Subcutaneous abdominal adipose tissue (tissue), 5 donors: Measurements from ENCODE around the gene TFDP1.

Experiments used
- H3K27ac ChIP-seq: one replicate; pipeline ENCODE4 v1.7.0; 2013; ENCODE audit warnings: low read depth, mild to moderate bottlenecking, inconsistent platforms, low read length, moderate library complexity
- H3K27me3 ChIP-seq, 5 donors: one replicate each; pipeline ENCODE4 v1.7.0; 2013; ENCODE audit warnings: low read length in 5 of 5, inconsistent platforms in 1 of 5; ENCODE audit not compliant: control insufficient read depth in 5 of 5, insufficient read depth in 4 of 5
- H3K36me3 ChIP-seq, 5 donors: one replicate each; pipeline ENCODE4 v1.7.0; 2013; ENCODE audit warnings: low read length in 5 of 5; ENCODE audit not compliant: control insufficient read depth in 5 of 5, insufficient read depth in 5 of 5
- H3K4me1 ChIP-seq, 5 donors: one replicate each; pipeline ENCODE4 v1.7.0; 2013; ENCODE audit warnings: low read length in 5 of 5, mild to moderate bottlenecking in 3 of 5, moderate library complexity in 1 of 5; ENCODE audit not compliant: control insufficient read depth in 5 of 5, insufficient read depth in 5 of 5
- H3K4me3 ChIP-seq, 5 donors: one replicate each; pipeline ENCODE4 v1.7.0; 2013; ENCODE audit warnings: low read length in 5 of 5, low read depth in 1 of 5
- H3K9ac ChIP-seq, 5 donors: one replicate each; pipeline ENCODE4 v1.7.0; 2013; ENCODE audit warnings: low read length in 5 of 5, mild to moderate bottlenecking in 4 of 5, moderate library complexity in 3 of 5
- H3K9me3 ChIP-seq, 5 donors: one replicate each; pipeline ENCODE4 v1.7.0; 2013; ENCODE audit warnings: low read length in 5 of 5; ENCODE audit not compliant: control insufficient read depth in 5 of 5
- donor health status: healthy.
- donor health status: healthy.
- donor health status: healthy.
- donor health status: healthy.
- donor health status: healthy.

The TFDP1 gene

GRCh38 chr13:113565526-113566226, 18.9 kb upstream of the TFDP1 start:
- Histone ChIP-seq H3K4me3 (no peak overlapping the region), H3K36me3 (no peaks in the 10 kb centered on the region), H3K9me3 (no peaks in the 10 kb centered on the region)

GRCh38 chr13:113566227-113566561, 18.4 kb upstream of the TFDP1 start:
- Histone ChIP-seq H3K27ac (no peak overlapping the region), H3K4me1 (peaks cover 0 to 4% (median 0%) of the 10 kb centered on the region in 5 donors), H3K27me3 (peaks cover 0 to 12% (median 9%) of the 10 kb centered on the region in 5 donors), H3K9ac (no peak overlapping the region), H3K9me3 (no peaks in the 10 kb centered on the region), H3K36me3 (no peaks in the 10 kb centered on the region), H3K4me3 (no peak overlapping the region)

More at GRCh38 chr13:113565526-113566226, 18.9 kb upstream of the TFDP1 start:
- Histone ChIP-seq H3K4me1 (peaks cover 0 to 4% (median 0%) of the 10 kb centered on the region in 5 donors), H3K27me3 (peaks cover 0 to 12% (median 9%) of the 10 kb centered on the region in 5 donors), H3K9ac (no peak overlapping the region), H3K27ac (no peak overlapping the region)

GRCh38 chr13:113567681-113568080, 16.9 kb upstream of the TFDP1 start:
- peaks cover 0 to 12% (median 9%) of the 10 kb centered on the region in 5 donors for H3K27me3 ChIP-seq
- no peak overlapping the region for H3K9ac ChIP-seq
- no peak overlapping the region for H3K4me3 ChIP-seq
- H3K9me3 ChIP-seq: no peaks in the 10 kb centered on the region
- no peaks in the 10 kb centered on the region for H3K4me1 ChIP-seq
- H3K27ac ChIP-seq: no peak overlapping the region
- H3K36me3 ChIP-seq: no peaks in the 10 kb centered on the region

GRCh38 chr13:113573065-113573464, 11.5 kb upstream of the TFDP1 start:
- no peaks in the 10 kb centered on the region for H3K36me3 ChIP-seq
- peaks cover 9 to 20% (median 11%) of the 10 kb centered on the region in 5 donors for H3K9me3 ChIP-seq
- no peaks in the 10 kb centered on the region for H3K27me3 ChIP-seq

GRCh38 chr13:113576597-113576996, 8.0 kb upstream of the TFDP1 start:
- Histone ChIP-seq H3K27me3 (no peaks in the 10 kb centered on the region), H3K36me3 (no peaks in the 10 kb centered on the region), H3K9ac (no peak overlapping the region), H3K4me1 (no peaks in the 10 kb centered on the region), H3K4me3 (no peak overlapping the region), H3K27ac (no peak overlapping the region), H3K9me3 (peaks cover 9 to 22% (median 12%) of the 10 kb centered on the region in 5 donors)

More at GRCh38 chr13:113573065-113573464, 11.5 kb upstream of the TFDP1 start:
- Histone ChIP-seq H3K9ac (no peak overlapping the region), H3K4me1 (no peaks in the 10 kb centered on the region), H3K4me3 (no peak overlapping the region), H3K27ac (no peak overlapping the region)

- no peaks in the 10 kb centered on the region for H3K4me1 ChIP-seq
- H3K4me3 ChIP-seq: no peak overlapping the region
- H3K27me3 ChIP-seq: no peaks in the 10 kb centered on the region
- H3K27ac ChIP-seq: no peak overlapping the region
- H3K9me3 ChIP-seq: peaks cover 9 to 22% (median 12%) of the 10 kb centered on the region in 5 donors
- no peak overlapping the region for H3K9ac ChIP-seq
- no peaks in the 10 kb centered on the region for H3K36me3 ChIP-seq
Observed at GRCh38 chr13:113577881-113578435, 6.6 kb upstream of the TFDP1 start.

GRCh38 chr13:113579686-113580085, 4.9 kb upstream of the TFDP1 start:
- no peak overlapping the region for H3K27ac ChIP-seq

GRCh38 chr13:113581871-113582270, 2.7 kb upstream of the TFDP1 start:
- Histone ChIP-seq H3K9me3 (peaks cover 2 to 12% (median 5%) of the 10 kb centered on the region in 5 donors), H3K9ac (no peak overlapping the region), H3K27ac (no peak overlapping the region), H3K4me1 (peaks cover 0 to 16% (median 10%) of the 10 kb centered on the region in 5 donors), H3K27me3 (no peaks in the 10 kb centered on the region), H3K36me3 (peaks cover 0 to 6% (median 5%) of the 10 kb centered on the region in 5 donors), H3K4me3 (no peak overlapping the region)

More at GRCh38 chr13:113579686-113580085, 4.9 kb upstream of the TFDP1 start:
- no peaks in the 10 kb centered on the region for H3K36me3 ChIP-seq
- no peaks in the 10 kb centered on the region for H3K27me3 ChIP-seq
- H3K9me3 ChIP-seq: peaks cover 9 to 22% (median 12%) of the 10 kb centered on the region in 5 donors
- no peak overlapping the region for H3K9ac ChIP-seq
- peaks cover 0 to 5% (median 2%) of the 10 kb centered on the region in 5 donors for H3K4me1 ChIP-seq
- no peak overlapping the region for H3K4me3 ChIP-seq

GRCh38 chr13:113582841-113583631, 1.5 kb upstream of the TFDP1 start:
- no peak overlapping the region for H3K9ac ChIP-seq
- no peaks in the 10 kb centered on the region for H3K27me3 ChIP-seq
- peaks cover 0 to 16% (median 10%) of the 10 kb centered on the region in 5 donors for H3K4me1 ChIP-seq
- H3K4me3 ChIP-seq: no peak overlapping the region
- peaks cover 0 to 15% (median 8%) of the 10 kb centered on the region in 5 donors for H3K36me3 ChIP-seq
- no peak overlapping the region for H3K27ac ChIP-seq
- peaks cover 0 to 2% (median under 1%) of the 10 kb centered on the region in 5 donors for H3K9me3 ChIP-seq
